Measurements from ENCODE around the gene LMO1.

Gene LMO1

GRCh38 chr11:8288824-8289491 is 25.3 kb upstream of the LMO1 start:
- no peak for DNase-seq (ENCODE audit: low read depth in 4 of 4, low spot score in 1 of 4)

GRCh38 chr11:8288166-8288772 is 24.6 kb upstream of the LMO1 start:
- DNase-seq (ENCODE audit: low read depth in 4 of 4, low spot score in 1 of 4): no peak

GRCh38 chr11:8287703-8288102 is 24.0 kb upstream of the LMO1 start:
- no peak for DNase-seq (ENCODE audit: low read depth in 4 of 4, low spot score in 1 of 4)

- no peak for DNase-seq (ENCODE audit: low read depth in 4 of 4, low spot score in 1 of 4)
These were observed 23.6 kb upstream of the LMO1 start for GRCh38 chr11:8287297-8287696.

GRCh38 chr11:8286886-8287285 is 23.2 kb upstream of the LMO1 start:
- DNase-seq (ENCODE audit: low read depth in 4 of 4, low spot score in 1 of 4): no peak

- DNase-seq (ENCODE audit: low read depth in 4 of 4, low spot score in 1 of 4): no peak
These were observed 22.1 kb upstream of the LMO1 start for GRCh38 chr11:8285796-8286195.

- no peak for DNase-seq (ENCODE audit: low read depth in 4 of 4, low spot score in 1 of 4)
These were observed 21.6 kb upstream of the LMO1 start for GRCh38 chr11:8285228-8285627.

GRCh38 chr11:8283465-8284230 is 20.0 kb upstream of the LMO1 start:
- no peak for DNase-seq (ENCODE audit: low read depth in 4 of 4, low spot score in 1 of 4)

GRCh38 chr11:8283100-8283464 is 19.4 kb upstream of the LMO1 start:
- no peak for DNase-seq (ENCODE audit: low read depth in 4 of 4, low spot score in 1 of 4)

- no peak for DNase-seq (ENCODE audit: low read depth in 4 of 4, low spot score in 1 of 4)
These were observed 19.0 kb upstream of the LMO1 start for GRCh38 chr11:8282631-8283030.

- no peak for DNase-seq (ENCODE audit: low read depth in 4 of 4, low spot score in 1 of 4)
These were observed 17.6 kb upstream of the LMO1 start for GRCh38 chr11:8281266-8281665.

GRCh38 chr11:8277691-8278090 is 14.0 kb upstream of the LMO1 start:
- DNase-seq (ENCODE audit: low read depth in 4 of 4, low spot score in 1 of 4): no peak

- DNase-seq (ENCODE audit: low read depth in 4 of 4, low spot score in 1 of 4): no peak
These were observed 12.8 kb upstream of the LMO1 start for GRCh38 chr11:8276528-8276927.

- DNase-seq (ENCODE audit: low read depth in 4 of 4, low spot score in 1 of 4): no peak
These were observed 9.6 kb upstream of the LMO1 start for GRCh38 chr11:8273287-8273686.

- DNase-seq (ENCODE audit: low read depth in 4 of 4, low spot score in 1 of 4): no peak
These were observed 7.6 kb upstream of the LMO1 start for GRCh38 chr11:8271106-8271886.

- no peak for DNase-seq (ENCODE audit: low read depth in 4 of 4, low spot score in 1 of 4)
These were observed 6.0 kb upstream of the LMO1 start for GRCh38 chr11:8269636-8270035.

GRCh38 chr11:8268530-8269400 is 5.1 kb upstream of the LMO1 start:
- DNase-seq (ENCODE audit: low read depth in 4 of 4, low spot score in 1 of 4): no peak

GRCh38 chr11:8267831-8268529 is 4.3 kb upstream of the LMO1 start:
- DNase-seq (ENCODE audit: low read depth in 4 of 4, low spot score in 1 of 4): no peak

- DNase-seq (ENCODE audit: low read depth in 4 of 4, low spot score in 1 of 4): no peak
These were observed 3.6 kb upstream of the LMO1 start for GRCh38 chr11:8267280-8267679.

Measured in stimulated activated CD4-positive, alpha-beta T cell treated with anti-CD3 and anti-CD28 coated beads, Interleukin-1b, Interleukin-23, amount 100 ng/mL, for 24 hours (primary cell).